GM20431 (cell line): ENCODE results near the gene HEPH.
"Not testable (repeated sequence)": the region's sequence is repeated elsewhere in the genome, so short reads cannot be mapped to it uniquely, and the experiment has no call there.

Source experiments
- in situ Hi-C: fragments of 300-500 bp; cut with MseI, MboI; formaldehyde crosslinking; loops from one replicate; pipeline ENCODE4 v1.15.0; 2020; ENCODE audit warnings: low sequenced_read_pairs; ENCODE audit not compliant: unreplicated experiment

The HEPH gene

DNA sequence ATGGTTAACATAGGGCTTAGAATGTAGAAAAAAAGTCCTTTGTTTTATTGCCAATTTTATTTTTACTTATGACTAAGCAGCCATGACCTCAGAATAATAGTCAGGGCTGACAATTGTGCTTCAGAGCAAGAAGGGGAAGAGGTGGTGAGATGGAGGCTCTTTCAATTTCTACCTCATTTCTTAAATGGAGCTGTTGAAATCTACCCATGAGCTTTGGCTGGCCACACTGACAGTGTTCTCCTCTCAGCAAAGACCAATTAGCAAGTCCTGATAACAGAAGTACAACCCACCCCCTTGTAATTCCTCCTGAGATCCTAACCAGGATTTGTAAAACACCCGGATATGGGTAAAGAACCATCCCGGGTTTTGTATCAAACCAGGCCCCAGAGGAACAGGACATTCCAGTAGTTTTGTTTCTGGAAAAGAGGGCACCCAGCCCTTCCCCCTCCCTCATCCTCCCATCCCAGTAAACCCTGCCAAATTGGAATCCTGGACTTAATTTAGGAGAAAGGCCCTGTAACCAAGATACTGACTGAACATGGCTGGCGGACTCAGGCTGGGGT lies at the start of gene HEPH:
Gene HEPH, plus strand, starts transcription at position 399 of the 563 bp plus-strand sequence. CDS start 6,324 bp downstream, outside the sequence.
- in situ Hi-C loops: no loop called here

GRCh38 chrX:66118722-66119121 lies 45.3 kb upstream of the HEPH start:
- in situ Hi-C loops: not testable (repeated sequence)

- in situ Hi-C loops: not testable (repeated sequence)
These were observed 42.7 kb upstream of the HEPH start for GRCh38 chrX:66121354-66121753.

GRCh38 chrX:66126662-66127061 lies 37.4 kb upstream of the HEPH start:
- in situ Hi-C loops: no loop called here

DNA sequence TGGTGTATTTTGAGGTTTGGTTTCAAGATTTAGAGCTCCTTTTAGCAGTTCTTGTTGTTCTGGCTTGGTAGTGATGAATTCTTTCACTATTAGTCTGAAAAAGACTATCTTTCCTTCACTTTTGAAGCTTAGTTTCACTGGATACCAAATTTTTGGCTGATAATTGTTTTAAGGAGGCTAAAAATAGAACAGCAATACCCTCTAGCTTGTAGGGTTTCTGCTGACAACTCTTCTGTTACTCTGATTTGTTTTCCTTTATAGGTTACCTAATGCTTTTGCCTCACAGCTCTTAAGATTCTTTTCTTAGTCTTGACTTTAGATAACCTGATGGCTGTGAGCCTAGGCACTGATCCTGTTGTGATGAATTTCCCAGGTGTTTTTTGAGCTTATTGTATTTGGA lies 33.6 kb upstream of the HEPH start:
- in situ Hi-C loops: no loop called here

DNA sequence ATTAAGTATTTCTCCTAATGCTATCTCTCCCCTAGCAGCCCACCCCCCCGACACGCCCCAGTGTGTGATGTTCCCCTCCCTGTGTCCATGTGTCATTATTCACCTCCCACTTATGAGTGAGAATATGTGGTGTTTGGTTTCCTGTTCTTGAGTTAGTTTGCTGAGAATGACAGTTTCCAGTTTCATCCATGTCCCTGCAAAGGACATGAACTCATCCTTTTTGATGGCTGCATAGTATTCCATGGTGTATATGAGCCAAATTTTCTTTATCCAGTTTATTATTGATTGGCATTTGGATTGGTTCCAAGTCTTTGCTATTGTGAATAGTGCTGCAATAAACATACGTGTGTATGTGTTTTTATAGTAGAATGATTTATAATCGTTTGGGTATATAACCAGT lies 28.8 kb upstream of the HEPH start:
- in situ Hi-C loops: not testable (repeated sequence)

DNA sequence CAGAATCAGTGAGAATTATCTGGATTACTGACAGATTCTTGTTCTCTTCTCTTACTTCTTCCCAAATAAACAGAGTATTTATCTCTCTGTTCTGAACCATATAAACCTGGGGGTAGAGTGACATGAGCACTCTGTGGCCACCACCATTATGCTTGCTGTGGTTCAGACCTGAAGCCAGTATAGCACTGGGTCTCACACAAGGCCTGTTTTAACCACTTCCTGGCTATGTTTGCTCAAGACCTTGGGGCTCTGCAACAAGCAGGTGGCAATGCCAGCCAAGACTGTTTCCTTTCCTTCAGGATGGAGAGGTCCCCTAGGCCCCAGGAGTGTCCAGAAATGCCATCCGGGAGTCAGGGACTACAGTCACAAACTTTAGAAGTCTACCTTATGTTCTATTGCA lies 21.7 kb upstream of the HEPH start:
- in situ Hi-C loops: no loop called here

GRCh38 chrX:66144258-66144657 lies 19.8 kb upstream of the HEPH start:
- in situ Hi-C loops: no loop called here

GRCh38 chrX:66149519-66149918 lies 14.5 kb upstream of the HEPH start:
- in situ Hi-C loops: no loop called here

DNA sequence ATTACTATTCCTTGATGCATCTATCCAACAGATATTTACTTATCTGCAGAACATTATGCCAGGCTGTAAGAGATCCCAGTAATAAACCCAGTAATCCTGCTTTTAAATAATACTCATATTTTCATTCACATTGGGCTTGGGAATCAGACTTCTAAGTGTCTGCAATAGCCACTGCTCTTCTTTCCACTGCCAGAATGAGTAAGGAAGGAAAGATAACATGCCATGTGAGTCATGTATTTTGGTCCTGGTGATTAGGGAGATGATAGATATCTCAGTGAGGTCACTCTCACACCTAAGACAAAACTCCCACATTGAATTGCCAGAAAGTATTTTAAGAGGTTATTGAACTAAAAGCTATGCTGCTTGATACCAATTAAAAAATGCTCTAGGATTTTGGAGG lies 13.9 kb upstream of the HEPH start:
- in situ Hi-C loops: no loop called here

GRCh38 chrX:66162331-66162822 lies 1.7 kb upstream of the HEPH start:
- in situ Hi-C loops: no loop called here

DNA sequence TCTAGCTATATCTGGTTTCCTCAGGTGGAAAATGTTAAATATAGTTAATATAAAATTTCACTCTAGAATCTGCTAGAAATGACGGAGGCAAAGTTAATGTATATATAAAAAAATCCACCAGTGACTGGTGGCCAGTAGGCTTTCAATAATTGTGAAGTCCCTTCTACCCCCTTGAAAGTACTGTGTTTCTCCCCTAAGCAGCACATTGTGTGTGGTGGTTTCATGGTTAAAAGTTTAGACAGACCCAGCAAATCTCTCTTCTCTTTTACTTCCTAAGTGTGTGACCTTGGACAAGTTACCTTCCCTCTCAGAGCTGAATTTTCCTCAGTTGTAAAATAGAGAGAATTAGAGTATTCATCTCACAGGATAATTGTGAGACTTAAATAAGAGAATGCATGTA lies 600 bp upstream of the HEPH start:
- in situ Hi-C loops: no loop called here

GRCh38 chrX:66164470-66164869 lies 423 bp downstream of the HEPH start:
- in situ Hi-C loops: no loop called here

DNA sequence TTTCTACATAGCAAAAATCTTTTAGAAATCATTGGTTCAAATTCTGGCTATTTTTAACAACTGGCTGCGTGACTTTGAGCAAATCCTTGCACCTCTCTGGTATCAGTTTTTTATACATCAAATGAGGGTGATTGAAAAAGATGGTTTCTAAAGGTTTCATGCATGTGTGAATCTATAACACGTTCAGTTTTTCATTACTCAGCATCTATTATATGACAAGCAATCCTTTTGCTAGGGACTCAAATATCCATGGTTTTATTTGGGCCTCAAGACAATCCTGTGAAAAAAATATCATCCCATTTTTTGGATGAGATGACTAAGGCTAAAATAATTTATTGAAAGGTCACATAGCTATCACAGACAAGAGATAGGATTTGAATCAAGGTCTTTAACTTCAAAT lies 884 bp downstream of the HEPH start:
- in situ Hi-C loops: no loop called here

DNA sequence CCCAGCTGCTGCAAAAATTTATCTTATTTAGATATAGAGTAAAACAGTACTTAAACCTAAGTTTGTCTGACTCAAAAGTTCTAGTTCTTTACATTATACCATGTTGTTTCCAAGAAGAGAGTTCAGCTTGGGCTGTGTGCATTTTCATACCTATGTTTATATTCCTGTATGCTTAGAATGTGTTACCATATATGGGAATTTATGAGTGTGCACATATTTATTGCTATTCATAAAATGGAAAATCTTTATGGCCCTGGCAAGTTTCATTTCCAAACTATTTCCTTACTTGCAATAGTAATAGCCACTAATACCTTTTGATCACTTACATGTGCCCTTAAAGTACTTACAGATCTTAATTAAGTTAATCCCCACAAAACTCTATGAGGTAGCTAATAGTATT lies 2.6 kb downstream of the HEPH start:
- in situ Hi-C loops: no loop called here

GRCh38 chrX:66167431-66167830 lies 3.4 kb downstream of the HEPH start:
- in situ Hi-C loops: no loop called here

DNA sequence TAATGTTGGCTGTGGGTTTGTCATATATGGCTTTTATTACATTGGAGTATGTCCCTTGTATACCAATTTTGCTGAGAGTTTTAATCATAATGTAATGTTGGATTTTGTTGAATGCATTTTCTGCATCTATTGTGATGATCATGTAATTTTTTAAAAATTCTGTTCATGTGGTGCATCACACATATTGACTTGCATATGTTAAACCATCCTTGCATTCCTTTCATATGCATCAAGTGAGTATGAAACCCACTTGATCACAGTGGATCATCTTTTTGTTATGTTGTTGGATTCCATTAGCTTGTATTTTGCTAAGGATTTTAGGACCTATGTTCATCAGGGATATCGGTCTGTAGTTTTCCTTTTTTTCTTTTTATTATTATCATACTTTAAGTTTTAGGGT lies 12.1 kb downstream of the HEPH start:
- in situ Hi-C loops: no loop called here

DNA sequence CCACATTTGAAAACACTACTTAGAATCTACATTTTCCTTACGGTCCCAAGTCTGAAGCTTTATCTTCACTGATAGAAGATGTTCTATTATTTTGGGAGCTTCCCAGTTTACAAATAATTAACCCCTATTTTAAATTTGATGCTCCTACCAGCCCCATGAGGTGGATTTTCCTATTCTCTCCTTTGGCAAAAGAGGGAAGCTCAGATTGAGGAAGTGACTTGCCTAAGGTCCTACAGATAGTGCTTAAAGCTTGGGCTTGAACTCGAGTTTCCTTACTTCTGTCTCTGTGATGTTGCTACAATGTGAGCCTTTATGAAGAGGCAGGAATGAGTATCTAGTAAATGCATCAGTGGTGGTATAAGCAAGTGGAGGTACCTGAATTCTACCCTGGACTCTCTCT lies 27.5 kb downstream of the HEPH start:
- in situ Hi-C loops: no loop called here

- in situ Hi-C loops: no loop called here
These were observed 29.8 kb downstream of the HEPH start for GRCh38 chrX:66193821-66194220.

DNA sequence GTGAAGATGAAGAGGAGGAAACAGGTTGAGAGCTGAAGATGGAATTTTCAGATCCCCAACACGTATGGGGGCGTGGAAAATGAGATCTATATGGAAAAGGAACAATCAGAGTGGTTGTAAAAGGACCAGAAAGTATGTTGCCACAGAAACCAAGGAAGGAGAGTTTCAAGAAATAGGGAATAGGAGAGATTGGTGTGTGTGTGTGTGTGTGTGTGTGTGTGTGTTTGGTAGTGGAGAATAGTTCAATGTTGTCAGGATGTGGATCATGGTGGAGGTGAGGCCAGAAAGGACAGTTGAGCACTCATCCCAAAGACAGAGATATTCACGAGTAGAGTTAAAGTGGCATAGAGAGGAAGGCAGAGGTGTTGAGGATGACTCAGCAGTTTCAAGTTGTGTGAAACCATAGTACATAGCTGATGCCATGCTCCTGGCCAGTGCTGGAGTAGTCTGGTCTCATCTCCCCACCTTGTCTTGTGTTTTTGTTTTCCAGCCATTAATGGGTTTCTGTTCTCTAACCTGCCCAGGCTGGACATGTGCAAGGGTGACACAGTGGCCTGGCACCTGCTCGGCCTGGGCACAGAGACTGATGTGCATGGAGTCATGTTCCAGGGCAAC lies 36.1 kb downstream of the HEPH start:
- in situ Hi-C loops: no loop called here

DNA sequence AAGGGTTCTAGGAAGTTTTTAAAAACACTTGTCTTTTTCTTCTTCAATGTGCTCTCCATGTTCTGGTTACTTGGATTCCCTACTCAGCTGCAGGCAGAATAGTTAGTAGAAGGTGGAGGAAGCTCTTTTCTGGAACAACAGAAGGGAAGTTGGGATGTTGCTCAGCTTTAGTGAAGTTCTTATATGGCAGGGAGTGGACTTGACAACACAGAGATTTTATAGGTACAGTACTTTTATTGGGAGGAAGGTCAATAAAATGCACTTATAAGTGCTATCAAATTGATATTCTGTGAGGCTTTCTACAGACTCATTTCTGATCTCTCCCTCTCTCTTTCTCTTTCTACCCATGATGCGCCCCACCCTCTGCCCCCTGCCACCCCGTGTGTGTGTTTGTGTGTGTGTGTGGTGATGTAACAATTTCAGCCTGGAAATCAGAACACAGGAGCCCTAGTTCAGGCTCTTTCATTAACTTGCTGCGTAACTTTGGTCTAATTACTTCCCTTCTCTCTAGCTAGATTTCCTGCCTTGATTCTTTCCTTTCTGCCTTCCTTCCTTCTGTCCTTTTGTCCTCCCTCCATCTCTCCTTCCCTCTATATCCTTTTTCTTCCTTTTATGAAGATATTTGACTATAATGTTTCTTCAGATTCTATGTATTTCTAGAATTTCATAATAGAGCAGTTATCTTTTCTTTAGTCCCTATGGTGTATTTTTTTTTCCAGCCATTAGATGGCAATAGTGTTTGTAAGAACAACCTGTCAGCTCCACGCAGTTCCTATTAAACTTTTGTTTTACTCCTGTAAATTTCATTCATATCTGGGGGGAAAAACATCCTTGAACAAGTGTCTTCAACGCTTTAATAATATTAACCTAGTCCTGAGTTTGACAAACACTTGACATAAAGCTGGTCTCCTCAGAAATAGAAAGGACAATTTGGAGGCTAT lies 37.1 kb downstream of the HEPH start:
- in situ Hi-C loops: no loop called here
